Dermis lymphatic vessel endothelial cell (primary cell): ENCODE results near the gene GOT1. TPM values are rescaled to one million over a fixed set of nuclear protein-coding genes. Genes with fewer than 3 reads are reported as not detected.

Experiments
- total RNA-seq: library from RNA; depleted of rRNA; stranded (reverse); fragments of >200 nt; gene quantifications from 2 replicates; pipeline ENCODE4 v1.2.1, GENCODE V29; 2014

The GOT1 gene
- total RNA-seq: 14.6 and 17.1 TPM in 2 replicates

GRCh38 chr10:99430451-99431189, at the start of gene GOT1:
TSS of gene GOT1 (minus strand) at chr10:99430624. CDS start at chr10:99430565, 59 bp downstream.

Other genes starting within 250 kb of the GOT1 start
- gene HPSE2, start 194.8 kb downstream of the GOT1 start, total RNA-seq: under 0.01 TPM in 1 of 2 replicates, not detected in the other
- under 0.01 TPM in 2 replicates for gene CNNM1, start 101.3 kb downstream of the GOT1 start, total RNA-seq
- gene NKX2-3, start 102.3 kb upstream of the GOT1 start, total RNA-seq: not detected in 2 replicates
- 9.8 and 11.9 TPM in 2 replicates for gene SLC25A28, start 189.8 kb upstream of the GOT1 start, total RNA-seq
- 17.2 and 22.9 TPM in 2 replicates for gene ENTPD7, start 228.9 kb upstream of the GOT1 start, total RNA-seq